GM23338 (cell line): ENCODE measurements around the gene C15orf61. TPM values are rescaled to one million over a fixed set of nuclear protein-coding genes. Genes with fewer than 3 reads are reported as not detected.

ENCODE experiments used
- ATAC-seq: fragments of 200-7000 bp; cut with Tn5 transposase; 3 replicates; pipeline ENCODE4 v1.9.1; 2020
- DNase-seq: peaks from one replicate; pipeline ENCODE4 v3.0.0-alpha.2; 2015; ENCODE audit warnings: low spot score
- H2AFZ ChIP-seq: fragments of 200-600 bp; sonication (generic); 2 replicates; pipeline ENCODE4 v1.8.0; 2016; ENCODE audit warnings: antibody characterized with exemption, mild to moderate bottlenecking, moderate library complexity
- H3F3A ChIP-seq: fragments of 200-600 bp; sonication (generic); replicated peaks from 2 replicates; pipeline ENCODE4 v1.8.0; 2017; ENCODE audit warnings: antibody characterized with exemption, mixed run types, low read depth
- H3K27ac ChIP-seq: fragments of 200-600 bp; sonication (generic); 2 replicates; pipeline ENCODE4 v1.6.1; 2016; ENCODE audit warnings: low read depth
- H3K27me3 ChIP-seq: fragments of 200-600 bp; sonication (generic); 2 replicates; pipeline ENCODE4 v1.8.0; 2016; ENCODE audit warnings: mild to moderate bottlenecking, mixed run types, moderate library complexity; ENCODE audit not compliant: insufficient read depth
- H3K36me3 ChIP-seq: fragments of 200-600 bp; sonication (generic); 2 replicates; pipeline ENCODE4 v1.8.0; 2016; ENCODE audit warnings: mild to moderate bottlenecking; ENCODE audit not compliant: insufficient read depth
- H3K4me1 ChIP-seq: fragments of 200-600 bp; sonication (generic); 2 replicates; pipeline ENCODE4 v1.8.0; 2016; ENCODE audit warnings: mild to moderate bottlenecking, moderate library complexity; ENCODE audit not compliant: insufficient read depth
- H3K4me2 ChIP-seq: fragments of 200-600 bp; sonication (generic); 2 replicates; pipeline ENCODE4 v1.7.1; 2017; ENCODE audit warnings: mixed run types
- H3K4me3 ChIP-seq: fragments of 200-600 bp; sonication (generic); 2 replicates; pipeline ENCODE4 v1.6.1; 2016; ENCODE audit warnings: mixed run types
- H3K79me2 ChIP-seq: fragments of 200-600 bp; sonication (generic); replicated peaks from 2 replicates; pipeline ENCODE4 v1.8.0; 2017; ENCODE audit warnings: mild to moderate bottlenecking; ENCODE audit not compliant: insufficient read depth
- H3K9me2 ChIP-seq: fragments of 200-600 bp; sonication (generic); 2 replicates; pipeline ENCODE4 v1.8.0; 2017; ENCODE audit not compliant: insufficient read depth
- H4K20me1 ChIP-seq: fragments of 200-600 bp; sonication (generic); replicated peaks from 2 replicates; pipeline ENCODE4 v1.8.0; 2017; ENCODE audit warnings: mild to moderate bottlenecking; ENCODE audit not compliant: insufficient read depth
- H3K27ac Mint-ChIP-seq: 2 replicates; pipeline ENCODE4 v1.8.0; 2020; ENCODE audit warnings: inconsistent platforms, mild to moderate bottlenecking, moderate library complexity, mixed read lengths
- H3K27me3 Mint-ChIP-seq: 3 replicates; pipeline ENCODE4 v1.8.0; 2022; ENCODE audit warnings: low read depth, mild to moderate bottlenecking, moderate library complexity, mixed read lengths, inconsistent platforms; ENCODE audit not compliant: insufficient read depth, poor library complexity
- H3K36me3 Mint-ChIP-seq: 3 replicates; pipeline ENCODE4 v1.8.0; 2021; ENCODE audit warnings: low read depth, mild to moderate bottlenecking, inconsistent platforms, moderate library complexity, mixed read lengths
- H3K4me1 Mint-ChIP-seq: 3 replicates; pipeline ENCODE4 v1.8.0; 2020; ENCODE audit warnings: mild to moderate bottlenecking, inconsistent platforms, mixed read lengths
- H3K4me3 Mint-ChIP-seq: 3 replicates; pipeline ENCODE4 v1.8.0; 2021; ENCODE audit warnings: moderate library complexity, mild to moderate bottlenecking, inconsistent platforms, mixed read lengths
- H3K9me3 Mint-ChIP-seq: 3 replicates; pipeline ENCODE4 v1.8.0; 2020; ENCODE audit warnings: moderate library complexity, mild to moderate bottlenecking, inconsistent platforms, mixed read lengths
- POLR2AphosphoS5 ChIP-seq: IDR thresholded peaks from 2 replicates; pipeline ENCODE4 v1.6.1; 2016; ENCODE audit warnings: antibody characterized with exemption, low read depth
- STAT1 ChIP-seq: IDR thresholded peaks from one replicate; pipeline ENCODE4 v1.6.1; 2016; ENCODE audit warnings: antibody characterized with exemption; ENCODE audit not compliant: unreplicated experiment
- ZNF114 ChIP-seq: fragments of 250-450 bp; sonication (Bioruptor Pico); IDR thresholded peaks from 2 replicates; pipeline ENCODE4 v1.5.0; 2020; ENCODE audit warnings: mild to moderate bottlenecking, moderate library complexity
- polyA plus RNA-seq: library from polyadenylated mRNA; unstranded; fragments of >200 nt; fragmentation: Nextera tagmentation; extraction: Ambion mirVana; gene quantifications from 2 replicates; pipeline ENCODE4 v1.2.1, GENCODE V29; 2016
- total RNA-seq: library from RNA; depleted of rRNA; stranded (reverse); fragments of >200 nt; shearing (Covaris generic); gene quantifications from 2 replicates; pipeline ENCODE4 v1.2.3, GENCODE V29; 2014
- TF ChIP-seq, protein P1 (sequence below): fragments of 250-450 bp; sonication (Bioruptor Pico); IDR thresholded peaks from 2 replicates; pipeline ENCODE4 v1.5.0; 2020; ENCODE audit warnings: mild to moderate bottlenecking, moderate library complexity
- TF ChIP-seq, protein P2 (sequence below): IDR thresholded peaks from one replicate; pipeline ENCODE4 v1.6.1; 2018; ENCODE audit warnings: antibody characterized with exemption; ENCODE audit not compliant: unreplicated experiment

C15orf61 gene
- total and polyA plus RNA-seq, 2 experiments from 2014 or later, result 1.8 to 5.9 TPM

GRCh38 chr15:67548236-67548852 lies 27.4 kb downstream of the C15orf61 start (continued):
- TF ChIP-seq, protein P1, sequence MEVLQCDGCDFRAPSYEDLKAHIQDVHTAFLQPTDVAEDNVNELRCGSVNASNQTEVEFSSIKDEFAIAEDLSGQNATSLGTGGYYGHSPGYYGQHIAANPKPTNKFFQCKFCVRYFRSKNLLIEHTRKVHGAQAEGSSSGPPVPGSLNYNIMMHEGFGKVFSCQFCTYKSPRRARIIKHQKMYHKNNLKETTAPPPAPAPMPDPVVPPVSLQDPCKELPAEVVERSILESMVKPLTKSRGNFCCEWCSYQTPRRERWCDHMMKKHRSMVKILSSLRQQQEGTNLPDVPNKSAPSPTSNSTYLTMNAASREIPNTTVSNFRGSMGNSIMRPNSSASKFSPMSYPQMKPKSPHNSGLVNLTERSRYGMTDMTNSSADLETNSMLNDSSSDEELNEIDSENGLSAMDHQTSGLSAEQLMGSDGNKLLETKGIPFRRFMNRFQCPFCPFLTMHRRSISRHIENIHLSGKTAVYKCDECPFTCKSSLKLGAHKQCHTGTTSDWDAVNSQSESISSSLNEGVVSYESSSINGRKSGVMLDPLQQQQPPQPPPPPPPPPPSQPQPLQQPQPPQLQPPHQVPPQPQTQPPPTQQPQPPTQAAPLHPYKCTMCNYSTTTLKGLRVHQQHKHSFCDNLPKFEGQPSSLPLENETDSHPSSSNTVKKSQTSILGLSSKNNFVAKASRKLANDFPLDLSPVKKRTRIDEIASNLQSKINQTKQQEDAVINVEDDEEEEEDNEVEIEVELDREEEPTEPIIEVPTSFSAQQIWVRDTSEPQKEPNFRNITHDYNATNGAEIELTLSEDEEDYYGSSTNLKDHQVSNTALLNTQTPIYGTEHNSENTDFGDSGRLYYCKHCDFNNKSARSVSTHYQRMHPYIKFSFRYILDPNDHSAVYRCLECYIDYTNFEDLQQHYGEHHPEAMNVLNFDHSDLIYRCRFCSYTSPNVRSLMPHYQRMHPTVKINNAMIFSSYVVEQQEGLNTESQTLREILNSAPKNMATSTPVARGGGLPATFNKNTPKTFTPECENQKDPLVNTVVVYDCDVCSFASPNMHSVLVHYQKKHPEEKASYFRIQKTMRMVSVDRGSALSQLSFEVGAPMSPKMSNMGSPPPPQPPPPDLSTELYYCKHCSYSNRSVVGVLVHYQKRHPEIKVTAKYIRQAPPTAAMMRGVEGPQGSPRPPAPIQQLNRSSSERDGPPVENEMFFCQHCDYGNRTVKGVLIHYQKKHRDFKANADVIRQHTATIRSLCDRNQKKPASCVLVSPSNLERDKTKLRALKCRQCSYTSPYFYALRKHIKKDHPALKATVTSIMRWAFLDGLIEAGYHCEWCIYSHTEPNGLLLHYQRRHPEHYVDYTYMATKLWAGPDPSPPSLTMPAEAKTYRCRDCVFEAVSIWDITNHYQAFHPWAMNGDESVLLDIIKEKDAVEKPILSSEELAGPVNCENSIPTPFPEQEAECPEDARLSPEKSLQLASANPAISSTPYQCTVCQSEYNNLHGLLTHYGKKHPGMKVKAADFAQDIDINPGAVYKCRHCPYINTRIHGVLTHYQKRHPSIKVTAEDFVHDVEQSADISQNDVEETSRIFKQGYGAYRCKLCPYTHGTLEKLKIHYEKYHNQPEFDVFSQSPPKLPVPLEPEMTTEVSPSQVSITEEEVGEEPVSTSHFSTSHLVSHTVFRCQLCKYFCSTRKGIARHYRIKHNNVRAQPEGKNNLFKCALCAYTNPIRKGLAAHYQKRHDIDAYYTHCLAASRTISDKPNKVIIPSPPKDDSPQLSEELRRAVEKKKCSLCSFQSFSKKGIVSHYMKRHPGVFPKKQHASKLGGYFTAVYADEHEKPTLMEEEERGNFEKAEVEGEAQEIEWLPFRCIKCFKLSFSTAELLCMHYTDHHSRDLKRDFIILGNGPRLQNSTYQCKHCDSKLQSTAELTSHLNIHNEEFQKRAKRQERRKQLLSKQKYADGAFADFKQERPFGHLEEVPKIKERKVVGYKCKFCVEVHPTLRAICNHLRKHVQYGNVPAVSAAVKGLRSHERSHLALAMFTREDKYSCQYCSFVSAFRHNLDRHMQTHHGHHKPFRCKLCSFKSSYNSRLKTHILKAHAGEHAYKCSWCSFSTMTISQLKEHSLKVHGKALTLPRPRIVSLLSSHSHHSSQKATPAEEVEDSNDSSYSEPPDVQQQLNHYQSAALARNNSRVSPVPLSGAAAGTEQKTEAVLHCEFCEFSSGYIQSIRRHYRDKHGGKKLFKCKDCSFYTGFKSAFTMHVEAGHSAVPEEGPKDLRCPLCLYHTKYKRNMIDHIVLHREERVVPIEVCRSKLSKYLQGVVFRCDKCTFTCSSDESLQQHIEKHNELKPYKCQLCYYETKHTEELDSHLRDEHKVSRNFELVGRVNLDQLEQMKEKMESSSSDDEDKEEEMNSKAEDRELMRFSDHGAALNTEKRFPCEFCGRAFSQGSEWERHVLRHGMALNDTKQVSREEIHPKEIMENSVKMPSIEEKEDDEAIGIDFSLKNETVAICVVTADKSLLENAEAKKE, result no peak

- DNase-seq, result peak; percentile 88
- Histone ChIP-seq H3K36me3 (no peaks in the 10 kb centered on the region; the same call in 1 of the 2 replicates), H3K27me3 (no peaks in the 10 kb centered on the region), H3K4me3 (0 out of 2 replicates have a peak overlapping the region, but pooled peaks have one; percentile 10), H3K4me2 (peak overlapping the region; percentile 50), H3K79me2 (0 out of 2 replicates have a peak, but pooled peaks cover 4% of the 10 kb centered on the region), H3K27ac (no peak overlapping the region), H4K20me1 (no peaks in the 10 kb centered on the region), H2AFZ (no peak overlapping the region), H3F3A (no peaks in the 10 kb centered on the region), H3K9me2 (no peaks in the 10 kb centered on the region), H3K4me1 (peaks cover 26% of the 10 kb centered on the region)
- no peaks in the 10 kb centered on the region for H3K9me3 Mint-ChIP-seq
- TF ChIP-seq, protein P2, sequence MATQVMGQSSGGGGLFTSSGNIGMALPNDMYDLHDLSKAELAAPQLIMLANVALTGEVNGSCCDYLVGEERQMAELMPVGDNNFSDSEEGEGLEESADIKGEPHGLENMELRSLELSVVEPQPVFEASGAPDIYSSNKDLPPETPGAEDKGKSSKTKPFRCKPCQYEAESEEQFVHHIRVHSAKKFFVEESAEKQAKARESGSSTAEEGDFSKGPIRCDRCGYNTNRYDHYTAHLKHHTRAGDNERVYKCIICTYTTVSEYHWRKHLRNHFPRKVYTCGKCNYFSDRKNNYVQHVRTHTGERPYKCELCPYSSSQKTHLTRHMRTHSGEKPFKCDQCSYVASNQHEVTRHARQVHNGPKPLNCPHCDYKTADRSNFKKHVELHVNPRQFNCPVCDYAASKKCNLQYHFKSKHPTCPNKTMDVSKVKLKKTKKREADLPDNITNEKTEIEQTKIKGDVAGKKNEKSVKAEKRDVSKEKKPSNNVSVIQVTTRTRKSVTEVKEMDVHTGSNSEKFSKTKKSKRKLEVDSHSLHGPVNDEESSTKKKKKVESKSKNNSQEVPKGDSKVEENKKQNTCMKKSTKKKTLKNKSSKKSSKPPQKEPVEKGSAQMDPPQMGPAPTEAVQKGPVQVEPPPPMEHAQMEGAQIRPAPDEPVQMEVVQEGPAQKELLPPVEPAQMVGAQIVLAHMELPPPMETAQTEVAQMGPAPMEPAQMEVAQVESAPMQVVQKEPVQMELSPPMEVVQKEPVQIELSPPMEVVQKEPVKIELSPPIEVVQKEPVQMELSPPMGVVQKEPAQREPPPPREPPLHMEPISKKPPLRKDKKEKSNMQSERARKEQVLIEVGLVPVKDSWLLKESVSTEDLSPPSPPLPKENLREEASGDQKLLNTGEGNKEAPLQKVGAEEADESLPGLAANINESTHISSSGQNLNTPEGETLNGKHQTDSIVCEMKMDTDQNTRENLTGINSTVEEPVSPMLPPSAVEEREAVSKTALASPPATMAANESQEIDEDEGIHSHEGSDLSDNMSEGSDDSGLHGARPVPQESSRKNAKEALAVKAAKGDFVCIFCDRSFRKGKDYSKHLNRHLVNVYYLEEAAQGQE, result no peak
- TF ChIP-seq POLR2AphosphoS5, result no peak
- no peak for TF ChIP-seq STAT1
- no peak for TF ChIP-seq ZNF114
- peaks cover 5% of the 10 kb centered on the region; the same call in 2 of the 3 replicates for H3K36me3 Mint-ChIP-seq
- peaks cover 23% of the 10 kb centered on the region for H3K4me1 Mint-ChIP-seq
- H3K4me3 Mint-ChIP-seq, result peak overlapping the region; percentile 40; the same call in 2 of the 3 replicates
- H3K27ac Mint-ChIP-seq, result peak overlapping the region; percentile 66; the same call in 1 of the 2 replicates
- peaks cover under 1% of the 10 kb centered on the region for H3K27me3 Mint-ChIP-seq
- peak; percentile 99 for ATAC-seq
Observed at GRCh38 chr15:67548862-67549651, 28.1 kb downstream of the C15orf61 start.
